ENCODE data around the gene VEGFB. TPM values are rescaled to one million over a fixed set of nuclear protein-coding genes. Genes with fewer than 3 reads are reported as not detected.

The VEGFB gene
- total and polyA plus RNA-seq, 2 of the 4 experiments (the other 2 are of a cell fraction) = 3.0 to 25.1 TPM

GRCh38 chr11:64198511-64198910 is 35.9 kb upstream of the VEGFB start:
- no peaks in the 10 kb centered on the region for H3K9me3 ChIP-seq (ENCODE audit: control insufficient read depth, insufficient read depth, low read length)
- BruUV-seq (replicated peaks) = no TSS peak
- H3K4ac ChIP-seq (ENCODE audit: low read depth, low read length) = no peak overlapping the region
- H3K4me2 ChIP-seq (ENCODE audit: low read depth, low read length) = no peak overlapping the region
- CTCF ChIA-PET = no interaction called here
- H4K8ac ChIP-seq (ENCODE audit: low read depth in 2 of 2, low read length in 2 of 2) = no peak overlapping the region
- H3K36me3 ChIP-seq (ENCODE audit: control insufficient read depth, insufficient read depth, low read length) = peaks cover 77% of the 10 kb centered on the region
- H2BK5ac ChIP-seq (ENCODE audit: low read depth, low read length, poor library complexity, severe bottlenecking) = no peak overlapping the region
- no peak overlapping the region for H4K5ac ChIP-seq (ENCODE audit: low read depth, low read length)
- H3K9me1 ChIP-seq (ENCODE audit: insufficient read depth, low read length) = no peaks in the 10 kb centered on the region; the same call in 1 of the 2 replicates
- H3K79me1 ChIP-seq (ENCODE audit: low read depth in 1 of 2, low read length in 2 of 2) = peaks cover 31 to 62% of the 10 kb centered on the region in 2 experiments
- no peak overlapping the region for H3K56ac ChIP-seq (ENCODE audit: extremely low read depth, insufficient read depth, low read length)
- no peak overlapping the region for H3K23ac ChIP-seq (ENCODE audit: low read depth, low read length)
- H2AK9ac ChIP-seq (replicated peaks; ENCODE audit: low read depth, low read length, poor library complexity) = no peak overlapping the region
- H2AFZ ChIP-seq (replicated peaks; ENCODE audit: low read length, poor library complexity) = no peak overlapping the region
- TF ChIP-seq CEBPB (IDR thresholded peaks at IDR 0.05; ENCODE audit: low read depth, low read length) (no peak), RCOR1 (IDR thresholded peaks at IDR 0.05; ENCODE audit: insufficient replicate concordance, low read length) (no peak), BHLHE40 (IDR thresholded peaks at IDR 0.05; ENCODE audit: low read depth, low read length) (no peak), RFX5 (IDR thresholded peaks at IDR 0.05; ENCODE audit: low read depth, low read length) (no peak), RAD21 (IDR thresholded peaks at IDR 0.05; ENCODE audit: low read length) (no peak), MAFK (IDR thresholded peaks at IDR 0.05; ENCODE audit: low read depth, low read length) (no peak), SMC3 (IDR thresholded peaks at IDR 0.05; ENCODE audit: low read depth, low read length) (no peak), MAZ (IDR thresholded peaks at IDR 0.05; ENCODE audit: borderline replicate concordance, low read depth, low read length) (no peak), FOS (IDR thresholded peaks at IDR 0.05; ENCODE audit: low read depth, low read length) (no peak), CTCF (conservative IDR thresholded peaks at IDR 0.05; ENCODE audit: low read depth, low read length) (no peak), MXI1 (IDR thresholded peaks at IDR 0.05; ENCODE audit: borderline replicate concordance, low read depth, low read length) (no peak)
- TF ChIP-seq, protein P1, sequence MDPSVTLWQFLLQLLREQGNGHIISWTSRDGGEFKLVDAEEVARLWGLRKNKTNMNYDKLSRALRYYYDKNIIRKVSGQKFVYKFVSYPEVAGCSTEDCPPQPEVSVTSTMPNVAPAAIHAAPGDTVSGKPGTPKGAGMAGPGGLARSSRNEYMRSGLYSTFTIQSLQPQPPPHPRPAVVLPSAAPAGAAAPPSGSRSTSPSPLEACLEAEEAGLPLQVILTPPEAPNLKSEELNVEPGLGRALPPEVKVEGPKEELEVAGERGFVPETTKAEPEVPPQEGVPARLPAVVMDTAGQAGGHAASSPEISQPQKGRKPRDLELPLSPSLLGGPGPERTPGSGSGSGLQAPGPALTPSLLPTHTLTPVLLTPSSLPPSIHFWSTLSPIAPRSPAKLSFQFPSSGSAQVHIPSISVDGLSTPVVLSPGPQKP (IDR thresholded peaks at IDR 0.05; ENCODE audit: borderline replicate concordance, low read depth, low read length) = no peak
- TF ChIP-seq, protein P2, sequence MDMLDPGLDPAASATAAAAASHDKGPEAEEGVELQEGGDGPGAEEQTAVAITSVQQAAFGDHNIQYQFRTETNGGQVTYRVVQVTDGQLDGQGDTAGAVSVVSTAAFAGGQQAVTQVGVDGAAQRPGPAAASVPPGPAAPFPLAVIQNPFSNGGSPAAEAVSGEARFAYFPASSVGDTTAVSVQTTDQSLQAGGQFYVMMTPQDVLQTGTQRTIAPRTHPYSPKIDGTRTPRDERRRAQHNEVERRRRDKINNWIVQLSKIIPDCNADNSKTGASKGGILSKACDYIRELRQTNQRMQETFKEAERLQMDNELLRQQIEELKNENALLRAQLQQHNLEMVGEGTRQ (IDR thresholded peaks at IDR 0.05; ENCODE audit: low read depth, low read length) = no peak
- ATAC-seq (ENCODE audit: low read depth) (no peak), DNase-seq (no peak)
- dilution Hi-C loops (cut with HindIII; ENCODE audit: low sequenced_read_pairs, unreplicated experiment) (no loop called here), in situ Hi-C loops (cut with MboI; ENCODE audit: low sequenced_read_pairs) (no loop called here), intact Hi-C loops (cut with micrococcal nuclease) (no loop called here)
- H3K18ac ChIP-seq (ENCODE audit: low read depth, low read length) = no peak overlapping the region
- no peaks in the 10 kb centered on the region for H3K27me3 ChIP-seq (ENCODE audit: control insufficient read depth, insufficient read depth, low read length)
- no peak overlapping the region for H2BK20ac ChIP-seq (ENCODE audit: low read depth, low read length)
- no peaks in the 10 kb centered on the region for H3K4me1 ChIP-seq (ENCODE audit: control insufficient read depth, insufficient read depth, low read length)
- H4K20me1 ChIP-seq (ENCODE audit: insufficient read depth, low read length) = peaks cover 9% of the 10 kb centered on the region; the same call in 1 of the 2 replicates
- no peak overlapping the region for H2BK15ac ChIP-seq (ENCODE audit: low read depth, low read length)
- no peak overlapping the region for H3K27ac ChIP-seq (ENCODE audit: insufficient read depth, low read length)
- H3K9ac ChIP-seq (ENCODE audit: low read depth, low read length) = no peak overlapping the region
- H3K14ac ChIP-seq (replicated peaks; ENCODE audit: low read depth, low read length) = no peak overlapping the region
- H3K4me3 ChIP-seq (ENCODE audit: insufficient read depth, low read depth, low read length) = no peak overlapping the region
- no peak overlapping the region for H2BK120ac ChIP-seq (ENCODE audit: low read depth, low read length)
- WGBS, 2 experiments (ENCODE audit: extremely low coverage in 2 of 2, insufficient read length in 1 of 2) = no CpG with 5 or more reads among the region's 2 CpGs
- POLR2A ChIA-PET (ENCODE audit: unreplicated experiment) = no interaction called here
- H4K91ac ChIP-seq (ENCODE audit: insufficient read depth, low read depth, low read length) = no peak overlapping the region
- H2AK5ac ChIP-seq (ENCODE audit: low read depth, low read length) = no peak overlapping the region
